Coronary artery (tissue), 2 donors: Measurements from ENCODE around the gene RNASE4.

Source experiments
- DNase-seq: peaks from one replicate; pipeline ENCODE4 v3.0.0-alpha.2; 2017; ENCODE audit warnings: low spot score
- H3K27ac ChIP-seq, 2 donors: fragments of 200-600 bp; sonication (generic); one replicate each; pipeline ENCODE4 v1.5.1; 2016 to 2019
- H3K4me3 ChIP-seq: fragments of 200-600 bp; sonication (generic); 2 replicates; pipeline ENCODE4 v1.5.1; 2016; ENCODE audit warnings: mild to moderate bottlenecking, moderate library complexity
- CTCF ChIP-seq: fragments of 200-600 bp; sonication (generic); IDR thresholded peaks from one replicate; pipeline ENCODE4 v1.5.1; 2019; ENCODE audit warnings: antibody characterized with exemption

RNASE4 gene

GRCh38 chr14:20655851-20656250 is 28.5 kb upstream of the RNASE4 start:
- no peak overlapping the region for H3K27ac ChIP-seq
- no peak for DNase-seq
- H3K4me3 ChIP-seq: no peak overlapping the region
- no peak for TF ChIP-seq CTCF

GRCh38 chr14:20656274-20656673 is 28.1 kb upstream of the RNASE4 start:
- Histone ChIP-seq H3K27ac (no peak overlapping the region), H3K4me3 (no peak overlapping the region)
- no peak for TF ChIP-seq CTCF
- no peak for DNase-seq

GRCh38 chr14:20657216-20658211 is 26.8 kb upstream of the RNASE4 start:
- Histone ChIP-seq H3K4me3 (no peak overlapping the region), H3K27ac (no peak overlapping the region)
- no peak for TF ChIP-seq CTCF
- DNase-seq: no peak

GRCh38 chr14:20658246-20658645 is 26.1 kb upstream of the RNASE4 start:
- no peak for TF ChIP-seq CTCF
- DNase-seq: no peak
- no peak overlapping the region for H3K4me3 ChIP-seq
- H3K27ac ChIP-seq: no peak overlapping the region

- TF ChIP-seq CTCF: no peak
- no peak for DNase-seq
- Histone ChIP-seq H3K4me3 (no peak overlapping the region), H3K27ac (no peak overlapping the region)
These were observed 25.0 kb upstream of the RNASE4 start for GRCh38 chr14:20659336-20659735.

- Histone ChIP-seq H3K27ac (no peak overlapping the region), H3K4me3 (no peak overlapping the region)
- TF ChIP-seq CTCF: no peak
- peak; percentile 62 for DNase-seq
These were observed 24.5 kb upstream of the RNASE4 start for GRCh38 chr14:20659813-20660395.
